HG02973 (cell line): ENCODE measurements around the gene RHOXF2.
"Not testable (repeated sequence)": the region's sequence is repeated elsewhere in the genome, so short reads cannot be mapped to it uniquely, and the experiment has no call there.

Experiments used
- ATAC-seq: cut with Tn5 transposase; IDR thresholded peaks from one replicate; pipeline ENCODE4 v1.9.1; 2021; ENCODE audit warnings: moderate library complexity; ENCODE audit not compliant: unreplicated experiment

RHOXF2 gene, protein sequence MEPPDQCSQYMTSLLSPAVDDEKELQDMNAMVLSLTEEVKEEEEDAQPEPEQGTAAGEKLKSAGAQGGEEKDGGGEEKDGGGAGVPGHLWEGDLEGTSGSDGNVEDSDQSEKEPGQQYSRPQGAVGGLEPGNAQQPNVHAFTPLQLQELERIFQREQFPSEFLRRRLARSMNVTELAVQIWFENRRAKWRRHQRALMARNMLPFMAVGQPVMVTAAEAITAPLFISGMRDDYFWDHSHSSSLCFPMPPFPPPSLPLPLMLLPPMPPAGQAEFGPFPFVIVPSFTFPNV

DNA sequence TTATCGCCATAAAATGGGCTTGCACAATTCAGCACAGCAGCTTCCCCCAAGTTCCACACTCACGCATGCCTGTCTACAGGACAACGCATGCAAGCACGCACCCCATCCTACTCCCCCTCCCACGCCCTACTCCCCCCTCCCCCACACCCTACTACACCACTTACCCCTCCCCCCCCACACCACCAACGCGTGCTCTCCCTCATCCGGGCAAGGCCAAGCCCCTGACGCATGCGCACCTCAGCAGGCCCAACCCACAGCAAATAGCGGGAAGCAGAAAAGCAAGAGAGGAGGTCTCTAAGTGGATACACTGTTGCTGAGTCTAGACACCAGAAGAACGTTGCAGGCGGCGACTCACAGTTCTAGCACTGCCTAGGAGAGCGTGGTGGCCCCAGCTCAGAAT is at the start of gene RHOXF2:
Gene RHOXF2, plus strand, starts transcription at position 301 of the 400 bp plus-strand sequence. CDS start 138 bp downstream, outside the sequence.
- not testable (repeated sequence) for ATAC-seq

DNA sequence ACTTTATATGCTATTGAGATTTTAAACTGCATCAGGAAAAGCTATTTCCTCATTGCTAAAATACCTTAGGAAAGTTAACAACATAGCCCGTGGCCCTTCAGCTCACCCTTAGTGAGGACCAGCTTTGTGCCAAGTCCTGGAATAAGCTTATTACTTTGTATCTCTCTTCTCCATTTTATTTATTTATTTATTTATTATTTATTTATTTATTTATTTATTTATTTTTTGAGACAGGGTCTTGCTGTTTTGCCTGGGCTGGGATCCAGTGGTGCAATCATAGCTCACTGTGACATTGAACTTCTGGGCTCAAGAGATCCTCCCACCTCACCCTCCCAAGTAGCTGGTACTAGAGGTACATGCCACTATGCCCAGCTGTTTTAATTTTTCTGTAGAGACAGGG is 49.0 kb upstream of the RHOXF2 start:
- ATAC-seq, result no peak

DNA sequence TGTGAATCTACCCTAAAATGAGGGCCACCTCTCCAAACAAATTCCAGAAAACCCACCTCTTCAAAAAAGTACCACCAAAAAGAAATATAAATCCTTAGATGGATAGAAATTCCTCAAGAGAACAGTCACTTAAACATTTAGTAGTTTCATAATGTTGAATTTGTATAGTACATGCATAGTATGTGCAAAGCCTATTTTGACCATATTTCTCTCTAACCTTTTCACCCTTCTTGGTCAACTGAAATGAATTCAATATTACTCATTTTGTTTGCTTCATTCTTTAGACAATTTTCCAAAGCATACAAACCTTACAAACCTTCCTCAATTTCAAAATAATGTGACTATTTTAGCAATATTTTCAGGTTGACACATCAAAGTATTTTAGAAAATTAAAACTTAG is 46.8 kb upstream of the RHOXF2 start:
- no peak for ATAC-seq

DNA sequence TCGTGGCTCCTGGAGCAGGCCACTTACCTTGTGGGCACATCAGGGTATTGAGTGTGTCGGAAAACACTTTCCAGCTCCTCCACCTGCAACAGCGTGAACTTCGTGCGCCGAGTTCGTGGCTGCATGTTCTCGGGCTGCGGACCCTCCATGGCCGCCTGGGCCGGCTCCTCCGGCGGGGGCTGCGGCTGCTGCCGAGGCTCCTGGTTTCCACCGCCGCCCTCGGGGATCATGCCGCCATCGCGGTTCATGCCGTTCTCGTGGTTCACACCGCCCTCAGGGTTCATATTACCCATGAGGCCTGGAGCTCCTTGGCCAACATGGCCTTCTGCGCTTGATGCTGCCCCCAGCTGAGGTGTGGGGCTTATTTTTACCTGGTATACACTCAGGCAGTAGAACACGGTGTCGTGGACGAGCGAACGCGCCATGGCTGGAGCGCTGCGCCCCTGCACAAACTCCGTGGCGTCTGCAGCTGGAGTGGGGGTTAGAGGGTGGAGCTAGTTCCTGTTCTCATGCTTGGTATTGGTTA is 42.9 kb upstream of the RHOXF2 start, which contains the start of gene RHOXF1:
Gene RHOXF1, minus strand, starts transcription at position 476 of the 526 bp plus-strand sequence. Its CDS starts 51 bp downstream, at position 425.
- no peak for ATAC-seq

DNA sequence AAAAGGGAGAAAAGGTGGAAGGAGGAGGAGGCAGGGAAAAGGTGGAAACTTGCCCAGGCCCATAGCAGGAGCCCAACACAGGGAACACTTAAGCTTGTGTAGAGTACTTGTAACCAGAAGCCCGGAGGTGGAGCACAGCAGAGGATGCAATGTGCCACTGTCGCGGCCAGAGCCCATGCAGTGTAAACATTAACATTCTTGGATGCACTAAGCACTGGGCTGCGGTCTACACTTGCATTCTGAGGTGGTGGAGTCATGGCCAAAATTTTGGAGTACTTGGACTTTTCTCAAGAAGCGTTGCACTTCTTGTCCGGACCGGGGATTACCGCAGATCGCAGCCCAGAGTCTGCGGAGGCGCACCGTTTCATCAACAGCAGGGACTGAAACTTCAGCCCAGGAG is 38.2 kb upstream of the RHOXF2 start:
- ATAC-seq, result no peak

DNA sequence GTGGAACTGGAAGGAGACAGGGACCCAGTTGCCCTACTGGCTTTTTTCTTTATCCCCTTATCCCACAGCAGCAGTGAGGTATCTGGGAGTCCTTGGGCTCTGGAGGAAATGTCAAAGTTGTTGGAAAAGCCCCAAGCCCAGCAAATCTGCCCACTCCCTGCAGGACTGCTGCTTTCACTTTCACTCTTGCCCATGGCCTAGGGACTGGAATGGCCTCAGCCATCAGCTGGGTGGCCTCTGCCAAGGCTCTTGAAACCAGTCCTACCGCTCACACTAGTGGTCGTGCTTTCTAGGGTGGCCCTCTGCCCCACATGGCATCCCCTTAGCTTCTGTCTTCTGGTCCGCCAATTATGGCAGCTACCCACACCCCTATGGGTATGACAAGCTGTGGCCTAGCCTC is 33.0 kb upstream of the RHOXF2 start:
- no peak for ATAC-seq

DNA sequence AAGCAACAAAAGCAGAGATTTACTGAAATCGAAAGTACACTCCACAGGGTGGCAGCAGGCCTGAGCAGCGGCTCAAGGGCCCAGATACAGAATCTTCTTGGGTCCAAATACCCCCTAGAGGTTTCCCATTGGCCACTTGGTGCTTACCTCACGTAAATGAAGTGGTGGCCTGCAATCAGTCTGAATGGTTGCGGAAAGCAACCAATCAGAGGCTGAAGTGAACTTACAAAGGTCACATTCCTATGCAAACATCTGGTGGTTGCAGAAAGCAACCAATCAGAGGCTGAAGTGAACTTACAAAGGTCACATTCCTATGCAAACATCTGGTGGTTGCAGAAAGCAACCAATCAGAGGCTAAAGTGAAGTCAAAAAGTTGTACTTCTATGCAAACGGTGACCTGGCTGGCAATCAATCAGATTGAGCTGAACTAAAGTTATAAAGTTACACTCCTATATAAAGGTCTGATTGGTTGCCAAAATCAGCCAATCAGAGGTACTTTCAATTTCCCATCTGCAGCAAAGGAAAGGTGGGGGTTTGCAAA is 30.0 kb upstream of the RHOXF2 start:
- ATAC-seq, result not testable (repeated sequence)

DNA sequence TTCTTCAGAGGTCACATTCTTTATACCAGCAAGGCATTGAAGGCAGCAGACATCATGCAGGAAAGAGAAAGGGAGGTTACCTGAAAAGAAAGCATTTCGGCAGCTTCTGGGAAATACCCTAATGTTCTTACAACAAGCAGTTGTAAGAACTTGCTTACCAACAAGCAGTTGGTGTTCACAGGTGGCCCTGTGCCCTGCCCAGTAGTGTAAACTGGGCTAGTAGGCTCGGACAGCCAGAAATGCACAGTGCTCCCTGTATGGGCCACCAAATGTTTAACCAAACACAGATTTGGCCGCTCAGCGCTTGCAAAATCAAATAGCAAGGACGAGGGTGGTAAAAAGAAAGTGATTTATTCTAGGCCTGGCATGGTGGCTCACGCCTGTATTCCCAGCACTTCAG is 22.3 kb upstream of the RHOXF2 start:
- no peak for ATAC-seq

DNA sequence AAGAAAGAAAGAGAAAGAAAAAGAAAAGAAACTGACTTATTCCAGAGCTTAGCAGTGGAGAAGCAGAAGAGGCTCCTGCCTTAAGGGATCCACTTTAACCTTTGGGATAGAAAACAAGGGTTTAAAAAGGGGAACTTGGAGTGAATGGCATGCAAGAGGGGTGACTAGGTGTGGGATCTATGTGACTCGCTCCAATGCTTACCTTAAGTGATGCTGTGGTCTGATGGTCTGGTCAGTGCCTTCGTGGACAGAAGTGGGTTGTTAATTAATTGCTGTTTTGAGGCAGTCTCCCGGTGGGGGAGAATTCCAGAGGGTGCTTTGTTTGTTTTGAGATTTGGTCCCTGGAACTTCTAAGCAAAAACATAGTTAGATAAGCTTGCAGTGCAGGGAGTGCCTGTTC is 21.6 kb upstream of the RHOXF2 start:
- ATAC-seq, result no peak

DNA sequence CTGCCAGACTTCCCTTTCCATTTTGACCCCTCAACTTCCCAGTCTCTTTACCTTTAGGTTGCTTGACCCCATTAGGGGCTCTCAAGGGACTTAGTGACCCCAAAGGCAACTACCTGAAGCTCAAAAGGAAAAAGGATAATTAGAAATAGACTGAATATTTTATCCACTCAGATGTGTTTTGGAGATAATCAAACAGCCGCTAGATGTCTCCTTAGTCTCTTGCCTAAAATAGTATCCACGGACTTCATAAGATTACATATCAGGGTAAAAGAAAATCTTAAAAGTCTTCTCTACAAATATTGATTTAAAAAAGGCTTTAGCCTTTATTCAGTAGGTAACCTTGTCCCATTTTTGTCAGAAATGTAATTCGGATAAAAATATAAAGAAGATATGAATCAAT is 21.0 kb upstream of the RHOXF2 start:
- ATAC-seq, result no peak

DNA sequence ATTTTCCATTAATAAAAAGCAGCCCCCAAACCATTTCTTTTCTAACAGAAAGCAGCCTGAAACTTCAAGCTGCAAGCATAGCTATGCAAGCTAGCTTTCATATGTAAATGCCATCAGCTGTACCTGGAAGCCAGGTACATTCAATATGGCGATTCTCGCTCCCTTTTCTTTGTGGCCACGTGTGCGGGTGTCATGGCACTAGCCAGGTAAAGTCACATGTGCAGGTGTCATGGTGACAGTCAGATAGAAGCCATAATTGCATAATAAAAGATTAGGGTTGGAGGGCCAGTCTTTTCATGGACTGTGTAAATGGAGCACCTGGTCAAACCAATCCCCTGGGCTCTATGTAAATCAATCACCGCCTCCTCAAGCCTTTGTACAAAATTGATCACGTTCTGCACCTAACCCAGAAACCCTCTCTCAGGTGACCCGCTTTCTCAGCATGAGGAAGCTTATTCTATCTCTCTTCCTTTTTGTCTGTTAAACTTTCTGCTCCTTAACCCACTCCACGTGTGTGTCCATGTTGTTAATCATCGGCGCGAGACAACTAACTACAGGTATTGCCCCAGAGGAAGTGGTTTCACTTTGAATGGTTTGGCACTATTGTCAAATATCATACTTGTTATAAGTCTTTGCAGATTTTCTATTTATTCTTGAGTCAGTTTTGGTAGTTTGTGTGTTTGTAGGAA is 18.0 kb upstream of the RHOXF2 start:
- no peak for ATAC-seq

DNA sequence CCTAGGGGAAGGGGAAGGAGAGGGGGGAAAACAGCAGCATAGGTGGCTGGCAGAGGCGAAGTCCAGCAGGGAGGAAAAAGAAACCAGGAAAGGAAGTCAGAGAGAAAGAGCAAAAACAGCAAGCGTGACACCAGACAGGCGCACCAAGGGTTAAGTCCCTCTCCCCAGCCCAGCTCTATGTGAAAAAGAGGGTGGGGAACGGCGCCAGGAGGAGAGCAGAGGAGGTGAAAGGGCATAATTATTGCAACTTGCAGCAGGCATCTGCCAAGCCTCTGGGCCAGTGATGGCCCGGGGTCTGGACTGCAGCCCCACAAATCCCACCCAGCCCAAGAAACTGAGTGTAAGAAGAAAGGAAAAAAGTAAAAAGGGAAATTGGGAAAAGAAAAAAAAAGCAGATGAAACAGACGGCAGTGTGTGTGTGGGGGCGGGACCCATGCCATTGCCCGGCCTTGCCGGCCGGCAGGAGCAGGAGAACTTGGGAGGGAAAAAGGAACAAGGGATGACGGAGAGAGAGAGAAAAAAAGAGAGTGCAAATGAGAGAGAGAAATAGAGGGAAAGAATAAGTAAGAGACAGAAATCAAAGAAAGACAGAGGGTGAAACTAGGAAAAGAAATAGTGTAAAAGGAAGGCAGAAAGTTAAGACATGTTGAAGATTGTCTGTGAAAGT is 14.1 kb upstream of the RHOXF2 start:
- ATAC-seq, result no peak

DNA sequence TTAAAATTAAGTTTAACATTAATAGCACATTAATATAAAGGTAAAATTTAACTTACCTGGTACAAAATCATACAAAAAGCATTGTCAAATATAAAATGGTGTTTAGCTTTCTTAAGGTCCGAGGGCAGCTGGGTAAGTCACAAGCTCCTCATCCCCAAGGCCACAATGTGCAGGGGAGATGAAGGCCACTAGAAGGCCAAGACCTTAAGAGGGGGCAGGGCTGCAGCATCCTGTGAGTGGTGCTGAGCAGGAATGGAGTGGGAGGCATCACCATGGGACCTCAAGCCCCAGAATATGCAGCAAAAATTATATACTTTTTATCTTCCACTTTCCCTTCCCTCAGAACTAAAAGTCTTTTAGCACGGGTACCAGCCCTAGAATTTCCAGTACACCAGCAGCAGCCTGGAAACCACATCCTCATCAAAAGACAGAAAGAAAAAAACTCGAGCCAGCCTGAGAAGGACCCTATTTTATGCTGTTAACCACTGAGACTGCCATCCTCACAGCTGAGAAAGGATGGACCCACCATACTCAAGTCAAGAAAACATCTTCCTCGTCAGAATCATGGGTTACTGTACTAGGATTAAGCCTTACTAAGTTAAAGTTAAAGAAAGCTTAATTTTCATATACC is 13.0 kb upstream of the RHOXF2 start:
- no peak for ATAC-seq

DNA sequence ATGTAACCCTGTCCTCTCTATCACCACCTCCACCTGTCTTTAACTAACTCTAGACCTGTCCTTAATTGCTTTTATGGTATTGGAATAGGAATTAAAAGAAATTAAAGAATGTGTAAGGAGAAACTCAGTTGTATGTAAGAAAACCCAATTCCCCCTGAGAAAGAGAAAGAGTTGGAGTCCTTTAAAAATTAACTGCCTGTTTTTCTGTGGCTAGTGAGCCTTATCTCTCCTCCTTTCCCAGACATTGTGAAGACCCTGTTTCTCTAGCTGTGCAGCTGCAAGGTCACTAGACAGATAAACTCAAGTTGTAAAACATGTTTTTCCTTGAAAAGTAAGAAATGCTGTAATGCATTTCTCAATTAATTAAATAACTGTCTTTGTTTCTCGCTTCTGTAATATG is 12.1 kb upstream of the RHOXF2 start:
- not testable (repeated sequence) for ATAC-seq

DNA sequence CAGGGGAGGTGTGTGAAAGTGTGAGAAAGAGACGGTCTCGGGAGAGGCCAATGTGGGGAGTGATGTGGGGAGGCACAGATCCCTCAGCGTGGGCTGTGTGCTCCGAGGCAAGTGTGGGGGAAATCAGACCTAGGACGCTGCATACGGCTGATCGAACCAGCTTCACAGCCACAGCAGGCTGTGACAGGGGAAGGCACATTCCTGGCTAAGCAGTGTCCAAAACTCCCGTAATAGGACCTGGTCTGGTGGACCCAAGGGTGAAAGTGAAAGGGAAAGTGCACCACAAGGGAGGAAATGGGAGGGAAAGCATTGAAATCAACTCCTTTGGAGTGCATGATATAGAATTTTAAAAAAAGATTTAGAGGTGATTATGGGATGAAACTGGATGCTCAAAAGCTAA is 10.9 kb upstream of the RHOXF2 start:
- ATAC-seq, result no peak

DNA sequence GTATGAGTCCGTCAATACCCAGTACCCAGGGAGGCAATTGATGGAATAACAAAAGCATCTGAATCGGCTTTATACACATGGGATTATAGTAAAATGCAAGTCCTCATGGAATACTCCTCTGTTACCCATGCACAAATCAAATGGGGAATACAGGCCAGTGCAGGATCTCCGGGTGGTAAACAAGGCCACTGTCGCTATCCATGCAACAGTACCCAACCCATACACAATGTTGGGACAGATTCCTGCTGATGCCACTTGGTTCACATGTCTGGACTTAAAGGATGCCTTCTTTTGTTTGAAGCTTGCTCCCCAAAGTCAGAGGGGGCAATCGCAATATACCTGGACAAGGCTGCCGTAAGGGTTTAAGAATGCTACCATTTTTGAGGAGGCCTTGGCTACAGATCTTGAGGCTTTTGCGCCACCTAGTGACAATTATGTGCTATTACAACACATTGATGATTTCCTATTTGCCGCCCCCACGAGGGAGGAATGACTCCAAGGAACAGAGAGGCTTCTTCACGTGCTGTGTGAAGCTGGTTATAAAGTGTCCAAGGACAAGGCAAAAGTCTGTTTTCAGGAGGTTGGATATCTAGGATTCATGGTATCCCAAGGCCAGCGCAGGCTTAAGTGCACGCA is 8.2 kb upstream of the RHOXF2 start:
- not testable (repeated sequence) for ATAC-seq

DNA sequence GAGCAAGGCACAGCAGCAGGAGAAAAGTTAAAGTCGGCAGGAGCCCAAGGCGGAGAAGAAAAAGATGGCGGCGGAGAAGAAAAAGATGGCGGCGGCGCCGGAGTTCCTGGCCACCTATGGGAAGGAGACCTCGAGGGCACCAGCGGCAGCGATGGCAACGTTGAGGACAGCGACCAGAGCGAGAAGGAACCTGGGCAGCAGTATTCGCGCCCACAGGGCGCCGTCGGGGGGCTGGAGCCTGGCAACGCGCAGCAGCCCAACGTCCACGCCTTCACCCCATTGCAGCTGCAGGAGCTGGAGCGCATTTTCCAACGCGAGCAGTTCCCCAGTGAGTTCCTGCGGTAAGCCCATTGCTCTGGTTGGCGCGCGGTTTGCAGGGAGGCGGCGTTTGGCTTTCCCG is 673 bp downstream of the RHOXF2 start:
- ATAC-seq, result not testable (repeated sequence)

DNA sequence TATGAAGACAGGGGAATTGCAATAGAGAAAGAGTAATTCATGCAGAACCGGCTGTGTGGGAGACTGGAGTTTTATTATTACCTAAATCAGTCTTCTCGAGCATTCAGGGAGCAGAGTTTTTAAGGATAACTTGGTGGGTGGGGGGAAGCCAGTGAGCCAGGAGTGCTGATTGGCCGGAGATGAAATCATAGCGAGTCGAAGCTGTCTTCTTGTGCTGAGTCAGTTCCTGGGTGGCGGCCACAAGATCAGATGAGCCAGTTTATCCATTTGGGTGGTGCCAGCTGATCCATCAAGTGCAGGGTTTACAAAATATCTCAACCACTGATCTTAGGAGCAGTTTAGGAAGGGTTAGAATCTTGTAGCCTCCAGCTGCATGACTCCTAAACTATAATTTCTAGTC is 34.8 kb downstream of the RHOXF2 start:
- not testable (repeated sequence) for ATAC-seq

DNA sequence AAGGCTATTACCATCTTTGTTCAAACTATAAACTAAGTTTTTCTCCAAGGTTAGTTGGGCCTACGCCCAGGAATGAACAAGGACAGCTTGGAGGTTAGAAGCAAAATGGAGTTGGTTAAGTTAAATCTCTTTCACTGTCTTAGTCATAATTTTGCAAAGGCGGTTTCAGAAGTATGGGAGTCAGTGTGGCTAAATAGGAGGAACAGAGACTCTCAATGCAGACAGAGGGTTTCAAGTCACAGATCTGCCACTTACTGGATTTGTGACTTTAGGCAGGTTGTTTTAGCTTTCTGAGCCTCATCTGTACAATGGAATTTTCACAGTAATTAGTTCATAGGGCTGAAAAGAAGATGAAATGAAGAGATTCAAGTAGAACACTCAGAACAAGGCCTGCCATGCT is 35.3 kb downstream of the RHOXF2 start:
- ATAC-seq, result peak; percentile 54

DNA sequence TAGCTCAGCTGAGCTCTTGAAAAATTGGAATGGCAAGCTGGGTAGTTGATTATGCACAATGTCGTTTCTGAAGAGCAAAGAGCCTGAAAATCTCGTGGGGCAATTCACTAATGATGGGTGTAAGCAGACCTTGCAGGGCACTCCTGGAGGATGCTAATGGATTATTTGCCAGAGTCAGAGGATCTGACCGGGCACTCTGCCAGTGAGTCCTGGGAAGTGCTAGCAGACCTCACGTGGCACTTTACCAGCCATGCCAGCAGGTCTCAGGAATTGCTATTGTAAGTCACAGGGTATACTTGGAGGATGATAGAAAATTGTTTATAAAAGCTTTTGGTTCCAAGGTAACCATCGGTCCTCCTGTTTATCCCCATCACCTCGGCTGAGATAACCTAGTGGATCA is 37.4 kb downstream of the RHOXF2 start:
- not testable (repeated sequence) for ATAC-seq
